ENCODE measurements around the gene FCHSD1.

DNA sequence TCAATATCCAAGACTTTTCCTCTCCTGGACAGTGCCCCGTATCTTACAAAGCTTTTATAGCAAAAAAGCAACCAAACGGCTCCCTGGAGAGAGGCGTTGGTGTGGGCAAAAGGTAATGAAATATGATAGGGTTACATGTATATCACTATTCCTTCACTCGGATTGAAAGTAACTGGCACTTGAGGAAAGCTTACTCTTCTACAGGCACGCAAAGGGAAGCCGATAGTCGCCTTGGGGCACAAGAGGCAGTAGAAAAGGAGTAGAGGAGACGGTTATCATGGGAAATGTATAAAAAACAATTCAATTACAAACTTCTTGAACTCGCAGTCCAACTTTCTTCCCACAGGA lies 33.6 kb downstream of the FCHSD1 start:
- TF ChIP-seq, protein P1, sequence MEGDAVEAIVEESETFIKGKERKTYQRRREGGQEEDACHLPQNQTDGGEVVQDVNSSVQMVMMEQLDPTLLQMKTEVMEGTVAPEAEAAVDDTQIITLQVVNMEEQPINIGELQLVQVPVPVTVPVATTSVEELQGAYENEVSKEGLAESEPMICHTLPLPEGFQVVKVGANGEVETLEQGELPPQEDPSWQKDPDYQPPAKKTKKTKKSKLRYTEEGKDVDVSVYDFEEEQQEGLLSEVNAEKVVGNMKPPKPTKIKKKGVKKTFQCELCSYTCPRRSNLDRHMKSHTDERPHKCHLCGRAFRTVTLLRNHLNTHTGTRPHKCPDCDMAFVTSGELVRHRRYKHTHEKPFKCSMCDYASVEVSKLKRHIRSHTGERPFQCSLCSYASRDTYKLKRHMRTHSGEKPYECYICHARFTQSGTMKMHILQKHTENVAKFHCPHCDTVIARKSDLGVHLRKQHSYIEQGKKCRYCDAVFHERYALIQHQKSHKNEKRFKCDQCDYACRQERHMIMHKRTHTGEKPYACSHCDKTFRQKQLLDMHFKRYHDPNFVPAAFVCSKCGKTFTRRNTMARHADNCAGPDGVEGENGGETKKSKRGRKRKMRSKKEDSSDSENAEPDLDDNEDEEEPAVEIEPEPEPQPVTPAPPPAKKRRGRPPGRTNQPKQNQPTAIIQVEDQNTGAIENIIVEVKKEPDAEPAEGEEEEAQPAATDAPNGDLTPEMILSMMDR (conservative IDR thresholded peaks at IDR 0.05; ENCODE audit: low read depth, low read length) = no peak
- TF ChIP-seq EZH2 (IDR thresholded peaks at IDR 0.05; ENCODE audit: low read length, unreplicated experiment) = no peak

All from PC-3 (cell line).